GM19438 (cell line): ENCODE measurements around the gene TECTB.

Experiments used
- ATAC-seq: cut with Tn5 transposase; IDR thresholded peaks from one replicate; pipeline ENCODE4 v1.9.1; 2021; ENCODE audit warnings: low read depth; ENCODE audit not compliant: unreplicated experiment

TECTB gene

DNA sequence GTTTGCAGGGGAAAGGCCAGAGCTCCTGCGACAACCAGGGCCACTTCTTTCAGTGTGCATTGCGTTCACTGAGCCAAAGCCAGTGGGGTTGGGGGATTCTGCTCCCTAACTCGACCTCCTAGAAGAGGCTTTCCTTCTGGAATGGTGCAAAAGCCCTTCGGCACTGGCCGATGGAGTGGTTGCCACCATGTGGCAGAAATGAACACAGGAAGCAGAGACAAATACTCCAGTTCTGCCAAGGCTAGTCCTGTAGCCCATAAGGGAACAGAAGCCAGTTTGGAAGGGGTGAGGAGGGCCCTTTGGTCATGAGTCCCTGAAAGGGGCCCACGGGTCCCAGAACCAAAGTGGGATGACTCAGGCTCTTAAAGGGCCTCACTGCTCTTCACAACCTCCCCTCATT lies 61.1 kb downstream of the TECTB start:
- no peak for ATAC-seq

DNA sequence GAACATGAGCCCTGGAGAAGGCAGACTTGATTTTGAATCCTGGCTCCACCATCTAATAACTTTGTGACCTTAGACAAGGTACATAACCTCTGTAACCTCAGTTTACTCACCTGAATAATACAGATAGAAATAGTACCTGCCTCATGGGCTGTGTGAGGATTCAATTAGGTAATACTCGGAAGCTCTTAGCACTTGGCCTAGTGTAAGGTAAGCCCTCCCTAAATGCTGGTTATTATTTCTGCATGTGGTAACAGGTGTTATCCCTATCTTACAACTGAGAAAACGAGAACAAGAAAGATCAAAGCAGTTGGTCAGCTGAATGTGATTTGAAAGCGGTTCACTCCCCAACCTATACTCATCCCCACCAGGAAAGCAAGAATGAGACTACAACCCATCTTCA lies 62.0 kb downstream of the TECTB start:
- no peak for ATAC-seq

DNA sequence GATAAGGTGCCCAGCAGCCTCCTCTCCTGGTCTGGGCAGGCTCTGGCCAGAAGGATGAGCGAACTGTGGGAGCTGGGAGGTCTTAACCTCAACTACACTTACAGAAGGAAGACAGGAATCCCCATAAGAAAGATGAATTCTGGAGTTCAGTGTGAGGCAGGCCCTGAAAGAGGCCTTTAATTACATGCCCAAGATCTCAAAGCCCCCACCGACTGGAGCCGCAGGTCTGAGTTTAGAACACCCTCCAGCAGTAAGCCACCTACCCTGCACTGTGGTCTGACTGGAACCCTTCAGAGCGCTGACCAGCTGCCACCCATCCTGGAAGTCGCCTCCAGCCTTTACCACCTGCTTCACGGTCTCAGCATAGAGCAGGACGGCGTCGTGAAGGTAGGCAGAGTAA lies 62.5 kb downstream of the TECTB start:
- ATAC-seq: no peak

DNA sequence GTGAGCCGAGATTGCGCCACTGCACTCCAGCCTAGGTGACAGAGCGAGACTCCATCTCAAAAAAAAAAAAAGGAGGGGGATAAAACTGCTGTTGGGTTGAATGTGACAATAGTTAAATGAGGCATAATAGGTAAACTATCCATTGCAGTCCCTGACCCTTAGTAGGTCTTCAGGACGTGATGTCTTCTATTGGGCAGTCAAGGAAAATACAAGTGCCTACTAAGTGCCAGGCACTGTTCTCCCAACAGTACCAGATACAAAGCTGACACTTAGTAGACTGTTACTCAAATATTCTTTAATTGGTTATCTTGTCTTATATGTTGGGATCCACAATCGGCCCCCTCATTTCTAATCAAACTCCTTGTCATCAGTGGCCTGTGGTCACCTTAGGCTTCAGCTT lies 63.6 kb downstream of the TECTB start:
- ATAC-seq: no peak

DNA sequence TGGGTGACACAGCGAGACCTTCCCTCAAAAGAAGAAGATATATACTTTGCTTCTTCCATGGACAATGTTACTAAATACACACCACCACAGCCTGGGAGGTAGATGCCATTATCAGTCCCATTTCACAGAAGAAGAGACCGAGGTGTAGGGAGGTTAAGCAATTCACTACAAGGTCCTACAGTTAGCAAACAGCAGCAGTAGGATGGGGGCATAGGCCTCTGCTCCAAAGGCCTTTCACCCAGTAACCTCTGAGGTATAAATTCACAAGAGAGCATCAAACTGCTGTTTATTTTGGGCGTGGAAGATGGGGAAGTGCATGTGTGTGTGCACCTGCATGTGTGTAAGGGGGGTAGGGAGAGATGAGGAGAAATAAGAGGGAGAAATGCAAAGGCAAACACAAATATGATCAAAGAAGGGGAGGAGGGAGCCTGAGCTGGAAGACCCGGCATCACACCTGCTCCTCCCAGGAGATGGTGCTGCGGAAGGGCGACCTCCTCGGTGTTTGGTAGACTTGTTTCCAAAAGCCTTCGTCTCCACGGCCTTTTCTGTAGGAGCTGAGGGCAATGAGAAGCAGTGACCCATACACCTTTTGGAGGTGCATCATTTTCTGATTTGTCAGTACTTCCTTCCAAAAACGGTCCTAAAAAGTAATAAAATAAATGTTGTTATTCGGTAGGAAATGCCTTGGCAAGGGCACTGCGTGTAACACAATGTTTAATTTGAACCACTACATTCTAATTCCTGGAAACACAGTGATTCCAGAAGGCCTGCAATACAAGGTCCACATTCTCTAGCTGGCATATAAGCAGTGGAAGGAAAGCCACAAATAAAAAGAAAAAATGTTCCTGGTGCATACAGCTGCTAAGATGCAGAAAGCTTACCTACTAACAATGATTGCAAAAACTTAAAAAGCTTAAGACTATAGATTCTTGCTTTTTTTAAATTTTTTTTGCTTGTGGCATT lies 64.8 kb downstream of the TECTB start:
- ATAC-seq: no peak

DNA sequence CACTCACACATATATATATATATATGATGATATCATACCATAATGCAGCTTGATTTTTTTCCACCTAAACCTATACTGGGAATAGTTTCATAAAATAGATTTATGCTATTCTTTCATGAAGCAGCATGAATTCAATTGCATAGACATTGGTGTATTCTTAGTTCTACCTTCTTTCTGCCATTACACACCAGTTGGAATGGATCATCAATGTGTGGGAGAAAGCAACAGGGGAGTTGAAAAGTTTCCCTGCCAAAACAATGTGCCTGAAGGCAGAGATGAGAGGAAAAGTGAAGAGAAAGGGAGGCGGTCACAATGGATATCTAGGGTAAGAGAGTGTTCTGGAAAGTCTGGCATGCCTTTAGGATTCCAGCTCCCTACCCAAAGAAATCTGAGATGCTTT lies 65.6 kb downstream of the TECTB start:
- ATAC-seq: no peak

DNA sequence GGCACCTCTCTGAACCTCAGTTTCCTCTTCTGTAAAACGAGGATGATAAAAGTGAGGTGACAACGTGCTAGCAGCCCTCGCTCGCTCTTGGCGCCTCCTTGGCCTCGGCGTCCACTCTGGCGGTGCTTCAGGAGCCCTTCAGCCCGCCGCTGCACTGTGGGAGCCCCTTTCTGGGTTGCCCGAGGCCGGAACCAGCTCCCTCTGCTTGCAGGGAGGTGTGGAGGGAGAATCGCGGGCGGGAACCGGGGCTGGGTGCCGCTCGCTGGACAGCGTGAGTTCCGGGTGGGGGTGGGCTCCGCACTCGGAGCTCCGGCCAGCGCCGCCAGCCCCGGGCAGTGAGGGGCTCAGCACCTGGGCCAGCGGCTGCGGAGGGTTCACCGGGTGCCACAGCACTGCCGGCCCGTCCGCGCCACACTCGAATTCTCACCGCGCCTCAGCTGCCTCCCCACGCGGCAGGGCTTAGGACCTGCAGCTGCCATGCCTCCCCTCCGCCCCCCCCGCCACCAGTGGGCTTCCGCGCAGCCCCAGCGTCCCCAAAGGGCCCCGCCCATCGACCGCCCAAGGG lies 66.4 kb downstream of the TECTB start:
- no peak for ATAC-seq

DNA sequence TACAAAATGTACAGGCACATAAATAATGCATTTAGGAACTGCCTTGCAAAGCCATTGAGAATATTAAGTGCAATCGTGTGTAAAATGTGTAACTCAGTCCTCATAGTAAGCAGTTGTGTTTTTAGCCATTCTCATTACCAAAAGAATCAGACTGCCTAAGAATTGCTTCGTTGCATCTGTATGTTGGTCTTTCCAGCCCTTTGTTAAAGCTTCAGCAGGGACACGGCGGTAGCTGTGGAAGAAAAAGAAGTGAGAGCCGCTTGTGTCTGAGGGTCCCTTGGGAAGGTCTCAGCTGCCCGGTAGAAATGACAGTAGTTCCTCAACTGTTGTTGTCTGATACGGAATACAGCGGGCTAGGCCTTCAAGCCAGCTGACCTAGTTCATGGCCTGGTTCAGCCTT lies 67.9 kb downstream of the TECTB start:
- ATAC-seq: no peak

DNA sequence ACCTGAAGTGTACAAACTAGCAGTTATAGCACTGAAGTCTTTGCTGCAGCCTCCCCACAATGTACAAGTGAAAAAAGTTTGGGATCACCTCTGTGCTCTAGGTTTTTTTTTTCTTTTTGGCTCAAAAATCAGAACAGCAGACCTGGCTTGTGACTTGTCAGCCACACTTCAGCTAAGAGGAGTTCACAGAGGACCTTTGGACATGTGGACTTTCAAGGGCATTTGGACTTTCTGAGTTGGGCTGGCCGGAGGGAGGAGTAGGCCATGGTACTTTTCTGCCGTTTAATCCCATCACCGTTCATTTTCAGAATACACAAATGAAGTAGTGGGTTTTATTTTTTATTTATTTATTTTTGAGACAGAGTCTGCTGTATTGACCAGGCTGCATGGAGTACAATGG lies 68.8 kb downstream of the TECTB start:
- ATAC-seq: no peak

DNA sequence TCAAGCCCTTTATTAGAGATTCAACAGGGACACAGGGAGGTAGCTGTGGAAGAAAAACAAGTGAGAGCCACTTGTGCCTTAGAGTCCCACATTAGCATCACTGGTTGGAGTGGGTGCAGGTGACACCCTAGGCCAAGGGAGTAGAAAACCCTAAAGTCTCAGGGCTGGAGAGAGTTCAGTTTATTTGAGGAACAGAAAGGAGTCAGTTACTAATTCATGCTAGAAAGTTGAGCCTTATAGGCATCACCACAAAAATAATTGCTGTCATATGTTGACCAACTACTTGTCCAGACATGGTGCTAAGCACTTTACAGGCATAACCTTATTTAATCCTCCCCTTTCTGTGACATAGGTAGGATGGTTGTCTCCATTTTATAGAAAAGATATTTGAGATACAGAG lies 69.8 kb downstream of the TECTB start:
- ATAC-seq: no peak
